Measurements from ENCODE around the gene ACTN1.

ACTN1 gene

DNA sequence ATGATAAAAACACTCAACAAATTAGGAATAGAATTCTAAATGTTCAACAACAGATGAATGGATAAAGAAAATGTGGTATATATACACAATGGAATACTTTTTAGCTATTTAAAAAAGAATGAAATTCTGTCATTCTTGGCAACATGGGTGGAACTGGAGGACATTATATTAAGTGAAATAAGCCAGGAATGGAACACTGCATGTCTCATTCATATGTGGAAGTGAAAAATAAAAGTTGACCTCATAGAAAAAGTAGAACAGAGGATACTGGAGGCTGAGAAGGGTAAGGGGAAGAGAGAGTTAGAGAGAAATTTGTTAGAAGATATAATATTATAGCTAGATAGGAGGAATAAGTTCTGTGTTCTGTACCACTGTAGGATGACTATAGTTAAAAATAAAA is 150.4 kb downstream of the ACTN1 start:
- Mint-ChIP-seq H3K36me3 (ENCODE audit: low read depth) (no peaks in the 10 kb centered on the region), H3K9me3 (peaks cover 3% of the 10 kb centered on the region), H3K4me1 (ENCODE audit: low read depth) (no peaks in the 10 kb centered on the region), H3K27me3 (ENCODE audit: low read depth) (peaks cover 18% of the 10 kb centered on the region), H3K27ac (no peak overlapping the region), H3K4me3 (no peak overlapping the region)
- no peak for DNase-seq (ENCODE audit: low spot score)

DNA sequence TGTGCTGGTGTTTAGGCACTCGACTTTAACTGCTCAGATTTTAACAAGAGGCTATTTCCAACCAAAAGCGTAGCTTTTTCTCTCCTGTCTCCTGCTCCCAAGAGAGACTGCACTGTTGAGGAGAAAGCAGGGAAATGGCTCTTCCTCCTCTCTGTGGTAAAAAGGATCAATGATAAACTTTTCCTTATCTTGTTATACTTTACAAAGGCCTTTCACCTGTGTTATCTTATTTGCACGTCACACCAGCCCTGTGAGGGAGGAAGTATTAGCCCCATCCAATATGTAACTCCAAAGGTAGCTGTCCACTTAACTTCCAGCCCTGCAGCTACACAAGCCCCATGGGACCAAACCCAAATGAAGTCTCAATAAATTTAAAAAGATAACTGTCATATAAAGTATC is 153.4 kb downstream of the ACTN1 start:
- Mint-ChIP-seq H3K27ac (no peak overlapping the region), H3K4me1 (ENCODE audit: low read depth) (peaks cover 10% of the 10 kb centered on the region), H3K4me3 (no peak overlapping the region), H3K36me3 (ENCODE audit: low read depth) (no peaks in the 10 kb centered on the region), H3K27me3 (ENCODE audit: low read depth) (peaks cover 3% of the 10 kb centered on the region), H3K9me3 (no peaks in the 10 kb centered on the region)
- DNase-seq (ENCODE audit: low spot score) = no peak

DNA sequence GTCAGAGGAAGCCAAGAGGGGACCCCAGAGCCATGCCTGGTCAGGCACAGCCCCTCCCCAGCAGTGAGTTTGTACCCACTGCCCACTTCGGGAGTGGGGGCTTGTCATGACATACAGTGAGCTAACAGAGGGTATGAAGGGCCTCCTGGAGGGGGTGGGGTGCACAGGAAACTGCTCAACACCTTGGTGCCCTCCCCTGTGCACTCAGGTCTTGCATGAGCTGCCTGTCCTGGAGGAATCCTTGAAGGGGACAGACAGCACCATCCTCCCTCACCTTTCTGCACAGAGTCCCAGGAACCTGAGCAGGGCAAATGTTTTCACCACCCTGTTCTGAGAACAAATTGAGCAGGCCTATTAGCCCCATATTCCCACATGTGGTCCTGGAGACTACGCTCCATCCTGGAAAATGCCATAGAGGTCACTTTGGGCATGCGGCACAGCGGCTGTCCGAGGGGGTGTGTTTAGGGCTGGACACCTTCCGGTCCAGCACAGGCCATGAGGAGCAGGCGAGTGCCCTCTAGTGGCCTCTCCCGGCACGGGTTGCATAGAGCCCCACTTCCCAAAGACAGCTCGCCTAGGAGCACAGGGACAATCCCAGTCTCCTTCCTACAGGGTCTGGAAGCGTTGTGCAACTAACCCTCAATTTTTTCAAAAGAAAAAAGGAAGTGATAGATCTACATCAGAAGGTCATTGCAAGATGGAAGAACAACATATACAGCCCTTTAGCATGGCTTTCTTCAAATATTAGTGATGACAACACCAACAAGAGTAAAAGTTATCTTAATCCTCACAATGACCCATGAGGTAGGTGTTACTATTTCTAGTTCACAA is 154.4 kb downstream of the ACTN1 start:
- H3K27me3 Mint-ChIP-seq (ENCODE audit: low read depth) = peaks cover 3% of the 10 kb centered on the region
- H3K4me3 Mint-ChIP-seq = no peak overlapping the region
- no peaks in the 10 kb centered on the region for H3K36me3 Mint-ChIP-seq (ENCODE audit: low read depth)
- H3K4me1 Mint-ChIP-seq (ENCODE audit: low read depth) = peaks cover 19% of the 10 kb centered on the region
- no peaks in the 10 kb centered on the region for H3K9me3 Mint-ChIP-seq
- no peak overlapping the region for H3K27ac Mint-ChIP-seq
- no peak for DNase-seq (ENCODE audit: low spot score)

DNA sequence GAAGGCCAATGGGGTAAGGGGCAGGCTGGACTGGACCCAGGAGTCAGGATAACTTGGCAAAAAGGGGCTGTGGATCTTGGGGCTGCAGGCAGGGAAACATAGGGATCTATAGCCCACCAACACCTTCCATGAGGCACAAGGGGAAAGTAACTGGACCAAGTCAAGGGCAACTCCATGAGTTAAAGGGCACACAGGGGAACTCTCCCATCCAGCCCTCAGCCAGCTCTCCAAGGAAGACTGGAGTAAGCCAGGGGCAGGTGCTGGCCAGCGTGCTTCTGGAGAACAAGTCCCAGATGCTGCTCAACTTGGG is 154.9 kb downstream of the ACTN1 start:
- Mint-ChIP-seq H3K4me1 (ENCODE audit: low read depth) (peaks cover 25% of the 10 kb centered on the region), H3K4me3 (no peak overlapping the region), H3K27me3 (ENCODE audit: low read depth) (peaks cover 3% of the 10 kb centered on the region), H3K36me3 (ENCODE audit: low read depth) (no peaks in the 10 kb centered on the region), H3K27ac (no peak overlapping the region), H3K9me3 (no peaks in the 10 kb centered on the region)
- DNase-seq (ENCODE audit: low spot score) = no peak

All from T-helper 2 cell treated with Interferon-gamma antibody and Interleukin-4, amounts not matched to agents 5 μg/mL and 100 μg/mL, for 36 hours (primary cell).